Neural progenitor cell (in vitro differentiated cells): Measurements from ENCODE around the gene FAM193A. TPM values are rescaled to one million over a fixed set of nuclear protein-coding genes. Genes with fewer than 3 reads are reported as not detected.

Source experiments
- DNase-seq: peaks from one replicate; pipeline ENCODE4 v3.0.0-alpha.2; 2016; ENCODE audit warnings: low spot score
- H2AFZ ChIP-seq: fragments of 200-600 bp; sonication (generic); replicated peaks from 2 replicates; pipeline ENCODE4 v1.6.1; 2016; ENCODE audit warnings: antibody characterized with exemption
- H3F3A ChIP-seq: fragments of 200-600 bp; sonication (generic); 2 replicates; pipeline ENCODE4 v1.6.1; 2016; ENCODE audit warnings: antibody characterized with exemption, low read depth
- H3K27ac ChIP-seq: fragments of 200-600 bp; sonication (generic); 2 replicates; pipeline ENCODE4 v1.5.1; 2016; ENCODE audit warnings: mild to moderate bottlenecking
- H3K27me3 ChIP-seq: fragments of 200-600 bp; sonication (generic); 2 replicates; pipeline ENCODE4 v1.6.1; 2016; ENCODE audit warnings: mild to moderate bottlenecking, moderate library complexity
- H3K36me3 ChIP-seq: fragments of 200-600 bp; sonication (generic); 2 replicates; pipeline ENCODE4 v1.5.1; 2016
- H3K4me1 ChIP-seq: fragments of 200-600 bp; sonication (generic); 2 replicates; pipeline ENCODE4 v1.6.1; 2016; ENCODE audit warnings: mixed run types
- H3K4me2 ChIP-seq: fragments of 200-600 bp; sonication (generic); 2 replicates; pipeline ENCODE4 v1.6.1; 2016
- H3K4me3 ChIP-seq: fragments of 200-600 bp; sonication (generic); 2 replicates; pipeline ENCODE4 v1.5.1; 2016
- H3K79me2 ChIP-seq: fragments of 200-600 bp; sonication (generic); 2 replicates; pipeline ENCODE4 v1.6.1; 2016; ENCODE audit warnings: low read depth
- H3K9ac ChIP-seq: fragments of 200-600 bp; sonication (generic); 2 replicates; pipeline ENCODE4 v1.6.1; 2016
- H3K9me3 ChIP-seq: fragments of 200-600 bp; sonication (generic); 2 replicates; pipeline ENCODE4 v1.5.1; 2016; ENCODE audit warnings: low read depth
- H4K20me1 ChIP-seq: fragments of 200-600 bp; sonication (generic); 2 replicates; pipeline ENCODE4 v1.6.1; 2016; ENCODE audit warnings: low read depth
- H3K27ac Mint-ChIP-seq: 3 replicates; pipeline ENCODE4 v1.8.0; 2021; ENCODE audit warnings: mixed read lengths
- H3K27me3 Mint-ChIP-seq: 2 replicates; pipeline ENCODE4 v1.8.0; 2022; ENCODE audit warnings: low read depth, mild to moderate bottlenecking, inconsistent platforms, moderate library complexity, mixed read lengths; ENCODE audit not compliant: insufficient read depth
- H3K36me3 Mint-ChIP-seq: 3 replicates; pipeline ENCODE4 v1.8.0; 2021; ENCODE audit warnings: mixed read lengths
- H3K4me1 Mint-ChIP-seq: 3 replicates; pipeline ENCODE4 v1.8.0; 2021; ENCODE audit warnings: mixed read lengths
- H3K4me3 Mint-ChIP-seq: 3 replicates; pipeline ENCODE4 v1.8.0; 2021; ENCODE audit warnings: mild to moderate bottlenecking, moderate library complexity, mixed read lengths
- H3K9me3 Mint-ChIP-seq: 3 replicates; pipeline ENCODE4 v1.8.0; 2020; ENCODE audit warnings: mixed read lengths
- EZH2 ChIP-seq: fragments of 200-600 bp; sonication (generic); IDR thresholded peaks from 2 replicates; pipeline ENCODE4 v1.6.1; 2017; ENCODE audit warnings: antibody characterized with exemption, mild to moderate bottlenecking, moderate library complexity
- EZH2phosphoT487 ChIP-seq: fragments of 200-600 bp; sonication (generic); IDR thresholded peaks from 2 replicates; pipeline ENCODE4 v1.6.1; 2017; ENCODE audit warnings: antibody characterized with exemption
- total RNA-seq: library from RNA; depleted of rRNA; stranded (reverse); fragments of >200 nt; gene quantifications from 2 replicates; pipeline ENCODE4 v1.2.3, GENCODE V29; 2015; ENCODE audit warnings: low replicate concordance
- TF ChIP-seq, protein P1 (sequence below): fragments of 200-600 bp; sonication (generic); IDR thresholded peaks from 2 replicates; pipeline ENCODE4 v1.5.1; 2017; ENCODE audit warnings: antibody characterized with exemption, mild to moderate bottlenecking

The FAM193A gene
- total RNA-seq, 1 donor from 2014 or later = 29.1 TPM

- Mint-ChIP-seq H3K4me3 (no peak overlapping the region), H3K27ac (no peak overlapping the region), H3K9me3 (no peaks in the 10 kb centered on the region), H3K4me1 (no peaks in the 10 kb centered on the region), H3K27me3 (no peaks in the 10 kb centered on the region), H3K36me3 (peaks cover 38% of the 10 kb centered on the region)
- H3K79me2 ChIP-seq = peaks cover 20% of the 10 kb centered on the region
- TF ChIP-seq EZH2phosphoT487 (no peak), EZH2 (no peak)
- TF ChIP-seq, protein P1, sequence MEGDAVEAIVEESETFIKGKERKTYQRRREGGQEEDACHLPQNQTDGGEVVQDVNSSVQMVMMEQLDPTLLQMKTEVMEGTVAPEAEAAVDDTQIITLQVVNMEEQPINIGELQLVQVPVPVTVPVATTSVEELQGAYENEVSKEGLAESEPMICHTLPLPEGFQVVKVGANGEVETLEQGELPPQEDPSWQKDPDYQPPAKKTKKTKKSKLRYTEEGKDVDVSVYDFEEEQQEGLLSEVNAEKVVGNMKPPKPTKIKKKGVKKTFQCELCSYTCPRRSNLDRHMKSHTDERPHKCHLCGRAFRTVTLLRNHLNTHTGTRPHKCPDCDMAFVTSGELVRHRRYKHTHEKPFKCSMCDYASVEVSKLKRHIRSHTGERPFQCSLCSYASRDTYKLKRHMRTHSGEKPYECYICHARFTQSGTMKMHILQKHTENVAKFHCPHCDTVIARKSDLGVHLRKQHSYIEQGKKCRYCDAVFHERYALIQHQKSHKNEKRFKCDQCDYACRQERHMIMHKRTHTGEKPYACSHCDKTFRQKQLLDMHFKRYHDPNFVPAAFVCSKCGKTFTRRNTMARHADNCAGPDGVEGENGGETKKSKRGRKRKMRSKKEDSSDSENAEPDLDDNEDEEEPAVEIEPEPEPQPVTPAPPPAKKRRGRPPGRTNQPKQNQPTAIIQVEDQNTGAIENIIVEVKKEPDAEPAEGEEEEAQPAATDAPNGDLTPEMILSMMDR = no peak
- DNase-seq = no peak
- no peaks in the 10 kb centered on the region for H4K20me1 ChIP-seq
- H3K4me2 ChIP-seq = no peak overlapping the region
- no peaks in the 10 kb centered on the region for H3K4me1 ChIP-seq
- H3K9ac ChIP-seq = no peak overlapping the region
- peaks cover 4% of the 10 kb centered on the region for H3K36me3 ChIP-seq
- no peak overlapping the region for H2AFZ ChIP-seq
- H3K27ac ChIP-seq = no peak overlapping the region
- H3F3A ChIP-seq = no peaks in the 10 kb centered on the region
- no peaks in the 10 kb centered on the region for H3K9me3 ChIP-seq
- H3K27me3 ChIP-seq = no peaks in the 10 kb centered on the region
- H3K4me3 ChIP-seq = no peak overlapping the region
These were observed 179.8 kb downstream of the FAM193A start for GRCh38 chr4:2716236-2716635.

DNA sequence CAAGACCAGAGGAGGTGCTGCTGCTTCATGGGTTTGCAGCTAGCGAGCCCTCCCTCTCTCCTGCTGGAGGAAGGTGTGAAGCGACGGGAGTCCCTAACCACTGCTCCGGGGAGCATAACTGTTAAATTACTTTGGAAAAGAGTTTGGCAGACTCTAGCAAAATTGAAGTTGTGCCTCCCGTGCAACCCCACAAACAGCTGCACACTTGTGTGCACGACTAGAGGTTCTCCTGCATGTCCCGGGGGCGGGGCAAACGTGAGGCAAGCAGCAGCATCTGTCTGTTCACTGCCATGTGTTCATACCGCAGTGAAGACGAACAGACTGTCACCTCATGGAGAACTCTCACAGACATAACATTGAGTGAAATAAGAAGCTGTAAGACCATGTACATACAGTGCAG, 185.1 kb downstream of the FAM193A start:
- Histone ChIP-seq H3K9me3 (no peaks in the 10 kb centered on the region), H3K9ac (no peak overlapping the region), H3K4me2 (no peak overlapping the region), H2AFZ (no peak overlapping the region), H3K36me3 (peaks cover 4% of the 10 kb centered on the region), H4K20me1 (no peaks in the 10 kb centered on the region), H3K4me1 (no peaks in the 10 kb centered on the region), H3K79me2 (no peaks in the 10 kb centered on the region), H3K27me3 (no peaks in the 10 kb centered on the region), H3K27ac (no peak overlapping the region), H3K4me3 (no peak overlapping the region), H3F3A (peaks cover 14% of the 10 kb centered on the region)
- H3K27me3 Mint-ChIP-seq = peaks cover 3% of the 10 kb centered on the region
- H3K36me3 Mint-ChIP-seq = peaks cover 18% of the 10 kb centered on the region
- H3K27ac Mint-ChIP-seq = no peak overlapping the region
- no peak for DNase-seq
- no peak for TF ChIP-seq EZH2
- no peak for TF ChIP-seq EZH2phosphoT487
- TF ChIP-seq, protein P1 = no peak
- H3K9me3 Mint-ChIP-seq = no peaks in the 10 kb centered on the region
- no peaks in the 10 kb centered on the region for H3K4me1 Mint-ChIP-seq
- no peak overlapping the region for H3K4me3 Mint-ChIP-seq

DNA sequence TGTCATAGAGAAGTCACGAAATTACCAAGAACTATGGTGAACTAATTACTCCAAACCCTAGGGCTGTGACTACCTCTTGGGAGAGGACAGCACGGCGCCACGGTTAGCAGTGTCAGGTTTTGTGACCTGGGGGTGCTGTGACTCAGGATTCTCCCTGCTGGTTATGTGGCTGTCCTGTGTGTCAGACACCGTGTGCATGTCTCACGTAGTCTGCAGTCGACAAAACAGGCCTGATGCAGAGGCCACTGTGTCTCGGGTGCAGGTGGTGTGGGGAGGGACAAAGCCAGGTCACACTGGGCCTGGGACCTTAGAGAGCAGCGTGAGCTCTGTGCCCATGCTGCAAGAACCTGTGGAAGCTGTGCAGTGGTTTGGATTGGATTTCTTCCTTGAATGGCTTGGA, 185.6 kb downstream of the FAM193A start:
- Mint-ChIP-seq H3K36me3 (peaks cover 18% of the 10 kb centered on the region), H3K27me3 (peaks cover 3% of the 10 kb centered on the region), H3K4me3 (no peak overlapping the region), H3K9me3 (no peaks in the 10 kb centered on the region), H3K27ac (peak overlapping the region; percentile 10), H3K4me1 (no peaks in the 10 kb centered on the region)
- Histone ChIP-seq H3K9me3 (no peaks in the 10 kb centered on the region), H2AFZ (no peak overlapping the region), H3K9ac (no peak overlapping the region), H4K20me1 (no peaks in the 10 kb centered on the region), H3K27ac (no peak overlapping the region), H3K4me1 (no peaks in the 10 kb centered on the region), H3K4me2 (no peak overlapping the region), H3F3A (peaks cover 14% of the 10 kb centered on the region), H3K27me3 (no peaks in the 10 kb centered on the region), H3K4me3 (no peak overlapping the region), H3K36me3 (peaks cover 4% of the 10 kb centered on the region), H3K79me2 (no peaks in the 10 kb centered on the region)
- no peak for DNase-seq
- no peak for TF ChIP-seq EZH2
- TF ChIP-seq EZH2phosphoT487 = no peak

- Histone ChIP-seq H3F3A (peaks cover 14% of the 10 kb centered on the region), H4K20me1 (no peaks in the 10 kb centered on the region), H3K36me3 (peaks cover 4% of the 10 kb centered on the region), H3K4me3 (no peak overlapping the region), H3K27me3 (no peaks in the 10 kb centered on the region), H3K27ac (no peak overlapping the region), H3K79me2 (no peaks in the 10 kb centered on the region), H3K9me3 (no peaks in the 10 kb centered on the region), H2AFZ (no peak overlapping the region), H3K4me2 (no peak overlapping the region), H3K4me1 (no peaks in the 10 kb centered on the region), H3K9ac (no peak overlapping the region)
- no peaks in the 10 kb centered on the region for H3K9me3 Mint-ChIP-seq
- H3K36me3 Mint-ChIP-seq = peaks cover 15% of the 10 kb centered on the region
- H3K27me3 Mint-ChIP-seq = peaks cover 3% of the 10 kb centered on the region
- DNase-seq = no peak
- H3K4me1 Mint-ChIP-seq = no peaks in the 10 kb centered on the region
- TF ChIP-seq, protein P1 = no peak
- TF ChIP-seq EZH2 (no peak), EZH2phosphoT487 (no peak)
- H3K4me3 Mint-ChIP-seq = no peak overlapping the region
- H3K27ac Mint-ChIP-seq = no peak overlapping the region
These were observed 187.3 kb downstream of the FAM193A start for GRCh38 chr4:2723751-2724150.
